SU-DHL-6 (cell line): ENCODE measurements around the gene CBFB.

Source experiments
- CTCF ChIP-seq: fragments of 200-600 bp; sonication (generic); IDR thresholded peaks from one replicate; pipeline ENCODE4 v1.5.1; 2017; ENCODE audit warnings: antibody characterized with exemption, mild to moderate bottlenecking, low read length, moderate library complexity; ENCODE audit not compliant: insufficient read depth, poor library complexity, severe bottlenecking
- EZH2phosphoT487 ChIP-seq: fragments of 200-600 bp; sonication (generic), shearing (Covaris generic); conservative IDR thresholded peaks from 2 replicates; pipeline ENCODE4 v1.6.1; 2018; ENCODE audit warnings: mild to moderate bottlenecking, antibody characterized with exemption, low read length, moderate library complexity, mixed read lengths

DNA sequence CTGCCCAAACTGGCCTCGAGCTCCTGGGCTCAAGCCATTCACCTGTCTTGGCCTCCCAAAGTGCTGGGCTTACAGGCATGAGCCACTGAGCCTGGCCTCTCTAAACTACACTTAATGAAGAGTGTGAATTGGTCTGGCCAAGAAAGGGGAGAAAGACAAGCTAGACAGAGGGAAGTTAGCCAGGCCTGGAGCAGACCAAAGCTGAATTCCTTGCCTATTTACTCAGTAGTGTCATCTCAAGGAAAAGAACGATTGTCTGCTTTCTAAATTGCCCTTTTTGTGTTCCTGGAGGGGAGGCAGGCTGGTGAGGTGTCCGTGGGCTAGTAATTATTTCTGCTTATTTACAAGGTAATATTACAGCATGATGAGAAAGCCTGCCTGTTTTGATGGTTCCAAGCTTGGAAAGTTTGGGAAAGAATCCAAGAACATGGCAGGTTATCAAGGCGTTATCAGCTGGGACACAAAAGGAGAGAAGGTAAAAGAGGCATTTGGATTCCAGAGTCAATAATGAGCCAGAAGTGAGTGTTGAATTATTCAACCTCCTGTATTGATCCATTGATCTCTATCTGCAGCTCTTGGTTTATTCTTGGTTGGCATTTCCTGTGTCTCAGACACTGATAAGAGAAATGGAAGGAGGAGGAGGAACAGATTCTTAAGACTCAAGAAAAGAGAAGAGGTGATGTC, 6.3 kb upstream of the CBFB start:
- TF ChIP-seq CTCF (no peak), EZH2phosphoT487 (no peak)
